Muscle of leg (tissue), 11 donors: ENCODE measurements around the gene PABPN1. TPM values are rescaled to one million over a fixed set of nuclear protein-coding genes. Genes with fewer than 3 reads are reported as not detected.

Experiments used
- DNase-seq: peaks from one replicate; pipeline ENCODE4 v3.0.0; 2013
- H3K27ac ChIP-seq: one replicate; pipeline ENCODE4 v1.5.1; 2013; ENCODE audit warnings: mild to moderate bottlenecking, low read length, control low read depth
- H3K27me3 ChIP-seq: one replicate; pipeline ENCODE4 v1.6.1; 2013; ENCODE audit warnings: low read length; ENCODE audit not compliant: control insufficient read depth, insufficient read depth
- H3K36me3 ChIP-seq: one replicate; pipeline ENCODE4 v1.6.1; 2013; ENCODE audit warnings: low read length; ENCODE audit not compliant: control insufficient read depth, insufficient read depth
- H3K4me1 ChIP-seq: one replicate; pipeline ENCODE4 v1.6.1; 2013; ENCODE audit warnings: low read length; ENCODE audit not compliant: control insufficient read depth, insufficient read depth
- H3K4me3 ChIP-seq: one replicate; pipeline ENCODE4 v1.5.1; 2013; ENCODE audit warnings: low read length, control low read depth
- H3K9me3 ChIP-seq: replicated peaks from 2 replicates; pipeline ENCODE4 v1.6.1; 2013; ENCODE audit warnings: low read depth, low read length; ENCODE audit not compliant: control insufficient read depth
- WGBS: methylation state at CpG from one replicate; pipeline ENCODE4 v1.1.5; 2013; ENCODE audit warnings: missing lambda C conversion rate; ENCODE audit not compliant: insufficient coverage; 5-methylcytosine and 5-hydroxymethylcytosine counted together
- polyA plus RNA-seq, 8 donors: library from polyadenylated mRNA; unstranded; fragments of 120-200 nt; gene quantifications; one replicate each; pipeline versions ENCODE4 v1.2.1 to v1.2.3, GENCODE V29; 2013; ENCODE audit warnings: inconsistent platforms in 1 of 8, low replicate concordance in 1 of 8; ENCODE audit not compliant: insufficient read length in 8 of 8, insufficient read depth in 1 of 8
- total RNA-seq: library from RNA; stranded (reverse); fragments of 120-200 nt; gene quantifications from one replicate; pipeline ENCODE4 v1.2.4, GENCODE V29; 2013

Gene PABPN1
- total and polyA plus RNA-seq, 9 donors, result 58.2 to 134 (median 122) TPM

DNA sequence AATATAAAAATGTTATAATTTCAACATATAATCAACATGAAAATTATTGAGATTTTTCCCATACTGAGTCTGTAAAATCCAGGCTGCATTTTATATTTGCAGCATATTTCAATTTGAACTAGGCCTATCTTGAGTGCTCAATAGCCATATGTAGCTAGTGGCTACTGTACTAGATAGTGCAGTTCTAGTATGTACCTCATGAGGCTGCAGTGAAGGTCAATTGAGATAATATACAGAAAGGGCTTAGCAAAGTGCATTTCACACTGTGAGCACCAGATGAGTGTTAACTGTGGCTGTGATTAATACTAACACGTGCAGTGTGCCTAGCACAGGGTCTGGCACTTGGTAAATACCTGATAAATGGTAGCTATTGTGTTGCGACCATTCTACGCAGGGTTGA, 36.8 kb downstream of the PABPN1 start:
- peaks cover 60% of the 10 kb centered on the region for H3K36me3 ChIP-seq
- H3K27ac ChIP-seq, result no peak overlapping the region
- WGBS, result 33% methylated on average over 1 of the region's 3 CpGs
- no peaks in the 10 kb centered on the region for H3K9me3 ChIP-seq
- H3K4me1 ChIP-seq, result peaks cover 34% of the 10 kb centered on the region
- peak; percentile 1 for DNase-seq
- peaks cover 6% of the 10 kb centered on the region for H3K27me3 ChIP-seq
- no peak overlapping the region for H3K4me3 ChIP-seq

DNA sequence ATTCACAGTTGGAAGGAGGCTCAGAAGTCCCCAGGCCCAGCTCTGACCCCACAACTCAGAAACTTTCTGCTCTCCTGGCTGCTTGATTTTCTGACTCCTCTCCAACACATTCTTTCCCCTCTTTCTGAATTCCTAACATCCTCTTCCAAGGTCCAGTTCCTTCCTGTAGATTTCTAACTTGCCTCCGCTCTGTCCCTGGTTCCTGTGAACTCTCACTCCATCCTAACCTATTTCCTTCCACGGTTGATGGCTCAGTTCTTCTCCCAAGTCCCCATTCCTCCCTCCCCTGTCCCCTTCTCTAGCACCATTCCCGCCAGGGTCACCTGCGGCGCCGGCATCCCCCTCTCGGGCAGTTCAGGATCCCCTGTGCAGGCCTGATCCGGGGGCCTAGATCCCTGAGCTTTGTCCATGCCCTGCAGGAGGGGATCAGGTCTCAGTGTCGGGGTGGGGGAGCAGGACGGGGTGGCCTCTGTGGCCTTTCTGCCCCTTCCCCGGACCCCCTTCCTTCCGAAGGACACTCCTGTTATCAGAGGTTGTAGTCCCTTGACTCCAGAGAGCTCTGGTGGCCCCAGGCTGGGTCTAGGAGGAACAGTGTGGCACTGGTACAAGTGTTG, 37.4 kb downstream of the PABPN1 start:
- peaks cover 66% of the 10 kb centered on the region for H3K36me3 ChIP-seq
- H3K4me3 ChIP-seq, result no peak overlapping the region
- WGBS, result 67% methylated on average over 9 of the region's 12 CpGs

DNA sequence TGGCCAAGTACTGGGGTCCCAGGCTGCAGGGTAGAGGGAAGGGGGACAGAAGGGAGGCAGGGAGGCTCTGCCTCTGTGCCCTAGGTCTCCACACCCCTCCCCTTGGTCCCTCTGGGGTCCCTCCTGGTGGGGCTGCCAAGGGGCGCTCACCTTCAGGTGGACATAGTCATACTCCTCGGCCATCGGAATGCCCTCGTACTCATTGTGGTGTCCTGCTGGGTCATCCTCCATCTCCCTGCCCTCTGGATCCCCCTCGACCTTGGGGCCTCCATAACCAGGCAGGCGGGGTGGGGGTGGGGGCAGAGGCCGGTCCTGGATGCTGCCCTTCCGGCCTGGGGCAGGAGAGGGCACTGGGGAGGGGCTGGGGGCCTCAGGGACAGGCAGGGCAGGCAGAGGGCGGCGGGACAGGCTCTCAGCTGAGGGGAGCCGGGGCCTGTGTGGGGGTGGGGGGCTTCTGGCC, 37.9 kb downstream of the PABPN1 start:
- Histone ChIP-seq H3K36me3 (peaks cover 69% of the 10 kb centered on the region), H3K9me3 (no peaks in the 10 kb centered on the region), H3K4me3 (no peak overlapping the region), H3K27ac (no peak overlapping the region), H3K27me3 (peaks cover 5% of the 10 kb centered on the region), H3K4me1 (peaks cover 42% of the 10 kb centered on the region)
- DNase-seq, result peak; percentile 6
- 74% methylated on average over 7 of the region's 11 CpGs for WGBS

More for the DNA sequence above, 37.4 kb downstream of the PABPN1 start:
- Histone ChIP-seq H3K4me1 (peaks cover 36% of the 10 kb centered on the region), H3K9me3 (no peaks in the 10 kb centered on the region), H3K27me3 (peaks cover 1% of the 10 kb centered on the region), H3K27ac (no peak overlapping the region)
- DNase-seq, result peak; percentile 51

DNA sequence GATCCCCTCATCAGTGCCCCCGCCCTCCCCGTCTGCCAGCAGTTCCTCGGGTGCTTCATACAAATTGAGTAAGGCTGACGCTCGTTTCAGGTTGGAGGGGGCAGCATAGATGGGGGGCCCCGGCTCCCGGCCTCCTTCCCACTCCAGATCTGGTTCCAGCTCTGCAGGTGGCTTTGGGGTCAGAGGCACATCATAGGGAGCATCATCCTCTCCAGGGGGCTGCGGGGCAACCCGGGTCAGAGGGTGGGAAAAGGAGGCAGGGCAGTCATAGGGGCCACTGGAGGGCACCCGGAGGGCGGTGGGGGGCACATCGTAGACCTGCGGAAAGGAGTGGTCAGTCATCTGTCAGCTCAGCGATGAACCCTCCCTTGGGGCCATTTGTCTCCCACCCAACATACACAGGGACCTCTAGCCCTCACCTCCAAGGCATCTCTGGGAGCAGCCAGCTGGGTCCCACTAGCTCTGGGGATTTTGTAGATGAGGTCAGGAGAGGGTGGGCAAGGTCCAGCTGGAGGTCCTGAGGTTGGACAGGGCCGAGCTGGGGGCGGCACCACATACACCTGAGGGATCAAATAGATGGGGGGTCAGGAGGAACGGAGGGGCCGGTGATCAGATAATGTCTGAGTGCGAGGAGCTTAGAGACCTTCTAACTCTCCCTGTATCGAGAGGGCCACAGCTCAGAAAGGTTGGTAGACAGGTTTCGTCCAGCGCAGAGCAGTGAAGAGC, 38.6 kb downstream of the PABPN1 start:
- Histone ChIP-seq H3K9me3 (no peaks in the 10 kb centered on the region), H3K36me3 (peaks cover 69% of the 10 kb centered on the region), H3K27me3 (peaks cover 11% of the 10 kb centered on the region), H3K4me3 (no peak overlapping the region), H3K27ac (no peak overlapping the region), H3K4me1 (peaks cover 46% of the 10 kb centered on the region)
- DNase-seq, result no peak
- WGBS, result 81% methylated on average over 9 of the region's 22 CpGs

DNA sequence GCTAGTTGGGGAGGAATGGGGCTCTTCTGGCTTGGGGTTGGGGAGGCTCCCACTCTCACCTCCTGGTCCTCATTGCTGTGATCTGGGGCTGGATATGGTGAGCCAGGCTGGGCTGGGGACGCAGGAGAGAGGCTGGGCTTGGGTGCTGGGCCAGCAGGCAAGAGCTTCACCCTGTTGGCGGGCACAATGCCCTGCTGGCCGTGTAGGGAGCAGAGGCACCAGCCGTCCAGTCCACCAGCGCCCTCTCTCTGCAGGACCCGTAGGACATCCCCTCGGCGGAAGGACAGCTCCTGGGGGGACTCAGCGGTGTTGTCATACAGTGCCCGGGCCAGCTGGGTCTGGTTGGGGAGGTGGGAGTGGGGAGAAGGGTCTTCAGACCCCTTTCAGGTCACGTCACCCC, 39.2 kb downstream of the PABPN1 start:
- WGBS, result 64% methylated on average over 4 of the region's 11 CpGs
- Histone ChIP-seq H3K27me3 (peaks cover 12% of the 10 kb centered on the region), H3K36me3 (peaks cover 68% of the 10 kb centered on the region), H3K27ac (no peak overlapping the region), H3K4me3 (no peak overlapping the region), H3K9me3 (no peaks in the 10 kb centered on the region), H3K4me1 (peaks cover 46% of the 10 kb centered on the region)
- no peak for DNase-seq

DNA sequence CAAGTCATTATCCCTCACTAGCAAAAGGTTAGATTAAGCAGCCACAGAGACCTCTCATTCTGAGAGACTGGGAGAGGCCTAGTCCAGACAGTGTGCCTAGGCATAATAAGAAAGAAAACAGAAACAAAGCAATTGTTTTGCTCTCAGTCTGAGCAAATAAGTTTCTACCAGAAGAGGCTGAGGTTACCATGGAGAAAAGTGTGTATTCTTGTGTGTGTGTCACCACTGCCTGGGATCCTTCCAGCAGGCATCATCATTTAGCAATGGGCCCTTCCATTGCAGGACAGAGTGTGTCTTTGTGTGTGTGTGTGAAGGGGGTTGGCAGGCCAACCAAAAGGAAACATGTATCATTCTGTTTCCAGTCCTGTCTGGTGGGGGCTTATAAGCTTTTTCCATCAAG, 40.1 kb downstream of the PABPN1 start:
- DNase-seq, result peak; percentile 50

DNA sequence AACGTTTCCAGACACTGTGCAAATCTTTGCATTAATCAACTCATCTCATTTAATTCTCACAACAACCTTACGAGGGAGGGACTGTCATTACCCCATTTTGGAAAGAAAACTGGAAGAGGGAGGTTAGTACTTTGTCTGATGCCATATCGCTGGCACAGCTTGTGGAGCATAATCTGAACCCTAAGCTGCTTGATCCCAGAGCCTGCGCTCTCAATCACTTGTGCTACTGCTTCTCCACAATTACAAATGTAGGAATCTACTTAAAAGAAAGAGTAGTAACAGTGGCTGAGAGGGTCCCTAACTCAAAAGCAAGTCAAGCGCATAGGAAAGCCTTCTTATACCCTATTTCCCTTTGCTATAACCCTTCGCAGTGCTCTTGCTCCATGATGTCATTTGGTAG, 40.5 kb downstream of the PABPN1 start:
- peaks cover 59% of the 10 kb centered on the region for H3K36me3 ChIP-seq
- no peaks in the 10 kb centered on the region for H3K9me3 ChIP-seq
- peak overlapping the region; percentile 17 for H3K27ac ChIP-seq
- DNase-seq, result no peak
- H3K4me3 ChIP-seq, result no peak overlapping the region
- H3K4me1 ChIP-seq, result peaks cover 50% of the 10 kb centered on the region
- peaks cover 16% of the 10 kb centered on the region for H3K27me3 ChIP-seq
- no CpG with 5 or more reads among the region's 6 CpGs for WGBS

More for the DNA sequence above, 40.1 kb downstream of the PABPN1 start:
- Histone ChIP-seq H3K9me3 (no peaks in the 10 kb centered on the region), H3K4me1 (peaks cover 46% of the 10 kb centered on the region), H3K4me3 (no peak overlapping the region), H3K36me3 (peaks cover 64% of the 10 kb centered on the region), H3K27ac (peak overlapping the region; percentile 20), H3K27me3 (peaks cover 16% of the 10 kb centered on the region)

DNA sequence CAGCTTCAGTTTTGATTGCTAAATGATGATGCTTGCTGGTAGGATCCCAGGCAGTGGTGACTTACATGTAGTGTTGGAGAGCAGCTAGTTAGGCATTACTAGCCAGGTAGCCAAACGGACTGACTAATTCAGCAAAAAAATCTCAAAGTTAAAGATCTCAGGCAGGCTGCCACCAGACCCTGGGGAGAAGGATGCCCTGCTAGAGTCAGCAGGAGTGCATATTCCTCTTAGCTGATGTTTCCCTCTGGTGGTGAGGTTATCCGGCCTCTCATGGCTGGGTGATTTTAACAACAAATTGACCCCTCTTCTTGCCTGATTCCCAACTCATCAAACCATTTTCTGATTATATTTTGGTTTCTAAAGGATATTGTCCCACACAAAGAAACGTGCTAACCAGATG, 40.9 kb downstream of the PABPN1 start:
- H3K4me3 ChIP-seq, result no peak overlapping the region
- H3K4me1 ChIP-seq, result peaks cover 54% of the 10 kb centered on the region
- H3K36me3 ChIP-seq, result peaks cover 56% of the 10 kb centered on the region
- DNase-seq, result no peak
- H3K27me3 ChIP-seq, result peaks cover 16% of the 10 kb centered on the region
- WGBS, result 80% methylated on average over 1 of the region's 3 CpGs
- no peak overlapping the region for H3K27ac ChIP-seq
- H3K9me3 ChIP-seq, result no peaks in the 10 kb centered on the region

DNA sequence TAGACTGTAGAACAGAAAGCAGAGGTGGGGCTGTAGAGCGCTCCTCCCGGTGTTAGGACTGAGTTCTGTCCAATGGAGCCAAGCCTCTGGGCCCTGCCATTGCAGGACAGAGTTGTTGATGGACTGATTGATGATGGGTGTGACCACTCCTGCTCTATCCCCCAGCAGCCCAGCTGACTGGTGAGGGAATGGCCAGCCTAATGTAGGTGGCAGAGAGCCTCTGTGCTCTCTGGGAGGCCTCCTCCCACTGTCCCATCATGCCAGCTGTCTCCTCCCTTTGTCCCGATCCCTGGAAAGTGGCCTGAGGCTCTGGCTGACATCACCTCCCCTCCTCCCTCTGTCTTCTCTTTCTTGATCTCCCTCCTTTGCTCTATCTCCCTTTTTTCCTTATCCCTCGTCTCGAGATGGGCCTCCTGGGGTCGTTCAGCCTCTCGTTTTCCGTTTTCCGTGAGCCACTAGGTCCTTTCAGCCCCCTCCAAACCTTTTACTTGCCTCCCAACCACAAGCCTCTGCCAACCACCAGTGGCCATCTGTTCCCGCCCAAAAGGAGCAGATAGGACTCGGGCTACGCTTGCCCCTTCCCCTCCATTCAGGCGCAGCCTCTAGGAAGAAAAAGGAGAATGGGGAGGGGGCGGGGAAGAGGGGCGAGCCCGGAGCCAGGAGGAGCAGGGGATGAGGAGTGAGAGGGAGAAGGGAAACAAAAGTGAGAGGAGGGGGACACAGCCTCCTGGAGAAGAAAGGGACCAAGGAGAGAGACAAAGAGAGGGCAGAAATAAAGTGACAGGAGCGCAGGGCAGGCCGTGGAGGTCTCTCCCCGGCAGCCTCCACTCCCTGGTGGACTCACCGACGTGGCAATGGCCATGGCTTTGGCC, 43.1 kb downstream of the PABPN1 start:
- 5% methylated on average over 16 of the region's 21 CpGs for WGBS
- H3K4me1 ChIP-seq, result peaks cover 50% of the 10 kb centered on the region
- peak overlapping the region; percentile 76 for H3K4me3 ChIP-seq
- H3K9me3 ChIP-seq, result no peaks in the 10 kb centered on the region
- H3K27ac ChIP-seq, result peak overlapping the region; percentile 96
- DNase-seq, result peak; percentile 83
- H3K36me3 ChIP-seq, result peaks cover 39% of the 10 kb centered on the region
- peaks cover 20% of the 10 kb centered on the region for H3K27me3 ChIP-seq
